ENCODE measurements around the gene SLC29A3.

DNA sequence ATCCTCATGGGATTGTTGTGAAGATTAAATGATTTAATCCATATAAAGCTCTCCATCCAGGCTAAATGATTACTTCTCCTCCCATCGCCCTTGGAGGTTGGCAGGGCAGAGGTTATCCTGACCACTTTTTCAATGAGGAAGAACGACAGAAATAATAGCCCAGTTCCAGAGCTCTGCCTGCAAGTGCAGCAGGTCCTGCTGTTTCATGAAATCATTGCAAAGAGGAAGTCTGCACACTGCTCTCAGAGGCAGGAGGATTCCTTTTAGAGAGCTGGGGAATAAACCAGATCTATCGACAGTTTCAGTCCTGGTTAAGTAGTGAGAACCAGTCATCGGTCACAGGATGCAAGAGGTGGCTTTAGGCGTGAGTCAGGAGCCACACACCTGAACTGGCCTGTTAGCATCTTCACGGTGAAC, 52.7 kb downstream of the SLC29A3 start:
- TF ChIP-seq YY1 (IDR thresholded peaks at IDR 0.05; ENCODE audit: insufficient read depth, insufficient read length) (no peak), ZNF274 (IDR thresholded peaks at IDR 0.05; ENCODE audit: low read depth, low read length) (no peak), SUZ12 (IDR thresholded peaks at IDR 0.05; ENCODE audit: extremely low read depth, insufficient read depth, insufficient read length) (no peak)
